Natural killer cell (primary cell): Measurements from ENCODE around the gene SMG1. TPM values are rescaled to one million over a fixed set of nuclear protein-coding genes. Genes with fewer than 3 reads are reported as not detected.
A peak's percentile ranks its signal among the peaks of the same experiment; 100 is the strongest.
"Not testable (repeated sequence)": the region's sequence is repeated elsewhere in the genome, so short reads cannot be mapped to it uniquely, and the experiment has no call there.

Experiments
- ATAC-seq, 3 donors: fragments of 150-1000 bp in 2 of 3; fragments of 200-7000 bp in 1 of 3; cut with Tn5 transposase; 1 replicate in 1 of 3; 2 replicates in 2 of 3; pipeline ENCODE4 v1.10.0; 2021; ENCODE audit warnings: mild to moderate bottlenecking in 2 of 3, moderate library complexity in 2 of 3
- DNase-seq, 2 donors: peaks; one replicate each; pipeline versions ENCODE4 v3.0.0 to v3.0.0-alpha.2; 2013 to 2021; ENCODE audit warnings: mixed read lengths in 1 of 2
- H3K27ac ChIP-seq: one replicate; pipeline ENCODE4 v1.5.1; 2013; ENCODE audit warnings: mild to moderate bottlenecking, low read length
- H3K27me3 ChIP-seq: one replicate; pipeline ENCODE4 v1.6.1; 2013; ENCODE audit warnings: low read length; ENCODE audit not compliant: control insufficient read depth, insufficient read depth
- H3K36me3 ChIP-seq: one replicate; pipeline ENCODE4 v1.6.1; 2013; ENCODE audit warnings: low read length; ENCODE audit not compliant: control insufficient read depth, insufficient read depth
- H3K4me1 ChIP-seq: one replicate; pipeline ENCODE4 v1.6.1; 2013; ENCODE audit warnings: low read length; ENCODE audit not compliant: control insufficient read depth, insufficient read depth
- H3K4me3 ChIP-seq: one replicate; pipeline ENCODE4 v1.5.1; 2013; ENCODE audit warnings: low read length
- H3K9me3 ChIP-seq: one replicate; pipeline ENCODE4 v1.6.1; 2013; ENCODE audit warnings: low read length; ENCODE audit not compliant: control insufficient read depth, insufficient read depth
- H3K27ac Mint-ChIP-seq, 2 donors: one replicate each; pipeline ENCODE4 v1.8.0; 2022; ENCODE audit warnings: mild to moderate bottlenecking in 2 of 2, mixed read lengths in 2 of 2, moderate library complexity in 1 of 2
- H3K27me3 Mint-ChIP-seq, 2 donors: one replicate each; pipeline ENCODE4 v1.8.0; 2022; ENCODE audit warnings: low read depth in 2 of 2, mixed read lengths in 2 of 2
- H3K36me3 Mint-ChIP-seq: one replicate; pipeline ENCODE4 v1.8.0; 2022; ENCODE audit warnings: mixed read lengths
- H3K4me1 Mint-ChIP-seq, 2 donors: one replicate each; pipeline ENCODE4 v1.8.0; 2022; ENCODE audit warnings: mixed read lengths in 2 of 2
- H3K4me3 Mint-ChIP-seq: one replicate; pipeline ENCODE4 v1.8.0; 2022; ENCODE audit warnings: mild to moderate bottlenecking, moderate library complexity, mixed read lengths
- H3K9me3 Mint-ChIP-seq, 2 donors: one replicate each; pipeline ENCODE4 v1.8.0; 2022; ENCODE audit warnings: mixed read lengths in 2 of 2
- WGBS: methylation state at CpG from one replicate; pipeline ENCODE4 v1.1.7; 2013; ENCODE audit warnings: missing lambda C conversion rate; ENCODE audit not compliant: insufficient coverage; 5-methylcytosine and 5-hydroxymethylcytosine counted together
- intact Hi-C: fragments of 100-400 bp; cut with micrococcal nuclease; formaldehyde crosslinking; loops from one replicate; pipeline ENCODE4 v1.14.2; 2022
- total RNA-seq, 4 donors: library from RNA; stranded (reverse); fragments of 120-200 nt in 1 of 4; gene quantifications; one replicate each; pipeline versions ENCODE4 v1.2.3 to v1.2.4, GENCODE V29; 2013 to 2022
- TF ChIP-seq, protein P1 (sequence below): fragments of 200-600 bp; IDR thresholded peaks from one replicate; pipeline ENCODE4 v1.8.0; 2022; ENCODE audit warnings: antibody characterized with exemption

Gene SMG1
- total RNA-seq, 3 donors from 2014 or later (not counting 1 experiment from before 2014, with no cell fraction given): 215 to 253 (median 246) TPM

DNA sequence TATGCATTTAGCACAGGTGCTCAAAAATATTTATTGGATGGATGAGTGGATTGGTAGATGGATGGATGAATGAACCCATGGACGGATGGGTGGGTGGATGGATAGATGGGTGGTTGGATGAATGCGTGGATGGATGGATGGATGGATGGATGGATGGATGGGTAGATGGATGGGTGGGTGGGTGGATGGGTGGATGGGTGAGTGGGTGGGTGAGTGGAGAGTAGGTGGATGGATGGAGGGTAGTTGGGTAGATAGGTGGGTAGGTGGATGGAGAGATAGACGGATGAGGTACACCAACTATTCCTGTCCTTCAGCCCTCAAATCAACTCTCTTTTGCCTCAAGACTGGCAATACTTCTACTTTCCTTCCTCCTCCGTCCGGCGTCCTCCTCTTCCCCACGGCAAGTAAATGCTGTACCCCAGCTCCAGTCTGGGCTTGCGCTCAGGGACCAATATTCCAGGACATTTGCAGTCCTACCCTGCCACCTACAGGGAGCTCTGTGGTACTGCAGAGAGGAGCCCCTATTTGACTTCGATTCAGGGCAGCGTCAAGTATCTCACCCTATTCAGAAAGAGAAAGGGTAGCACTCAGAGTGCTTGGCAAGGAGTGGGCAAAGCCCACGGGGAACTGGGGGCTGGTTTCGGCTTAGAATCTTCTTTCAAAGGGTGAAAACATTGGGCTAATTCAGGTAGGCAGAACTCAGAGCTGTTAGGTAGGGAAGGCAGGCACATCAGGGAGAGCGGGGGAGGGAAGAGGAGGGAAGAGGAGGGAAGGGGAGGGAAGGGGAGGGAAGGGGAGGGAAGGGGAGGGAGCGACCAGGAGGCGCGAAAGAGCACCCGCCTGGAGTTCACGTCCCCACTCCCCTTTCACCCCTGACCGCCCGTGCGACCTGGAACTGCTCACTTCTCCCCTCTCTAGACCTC, 166.3 kb downstream of the SMG1 start:
- H3K36me3 ChIP-seq, H3K36me3 Mint-ChIP-seq, H3K27ac ChIP-seq, intact Hi-C loops, H3K4me3 ChIP-seq, H3K27me3 Mint-ChIP-seq, H3K4me3 Mint-ChIP-seq, H3K9me3 Mint-ChIP-seq, H3K4me1 ChIP-seq, H3K27me3 ChIP-seq, H3K9me3 ChIP-seq: not testable (repeated sequence)
- ATAC-seq (peak; percentile 94 to 99 (median 98)), DNase-seq (peak; percentile 36 to 44)
- Mint-ChIP-seq H3K27ac (peak overlapping the region in 1 of 2 donors; percentile 41), H3K4me1 (peaks cover 15 to 23% of the 10 kb centered on the region in 2 donors)
- WGBS: 43% methylated on average over 9 of the region's 21 CpGs
- TF ChIP-seq, protein P1, sequence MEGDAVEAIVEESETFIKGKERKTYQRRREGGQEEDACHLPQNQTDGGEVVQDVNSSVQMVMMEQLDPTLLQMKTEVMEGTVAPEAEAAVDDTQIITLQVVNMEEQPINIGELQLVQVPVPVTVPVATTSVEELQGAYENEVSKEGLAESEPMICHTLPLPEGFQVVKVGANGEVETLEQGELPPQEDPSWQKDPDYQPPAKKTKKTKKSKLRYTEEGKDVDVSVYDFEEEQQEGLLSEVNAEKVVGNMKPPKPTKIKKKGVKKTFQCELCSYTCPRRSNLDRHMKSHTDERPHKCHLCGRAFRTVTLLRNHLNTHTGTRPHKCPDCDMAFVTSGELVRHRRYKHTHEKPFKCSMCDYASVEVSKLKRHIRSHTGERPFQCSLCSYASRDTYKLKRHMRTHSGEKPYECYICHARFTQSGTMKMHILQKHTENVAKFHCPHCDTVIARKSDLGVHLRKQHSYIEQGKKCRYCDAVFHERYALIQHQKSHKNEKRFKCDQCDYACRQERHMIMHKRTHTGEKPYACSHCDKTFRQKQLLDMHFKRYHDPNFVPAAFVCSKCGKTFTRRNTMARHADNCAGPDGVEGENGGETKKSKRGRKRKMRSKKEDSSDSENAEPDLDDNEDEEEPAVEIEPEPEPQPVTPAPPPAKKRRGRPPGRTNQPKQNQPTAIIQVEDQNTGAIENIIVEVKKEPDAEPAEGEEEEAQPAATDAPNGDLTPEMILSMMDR: peak; percentile 42

- WGBS: no CpG with 5 or more reads among the region's 10 CpGs
- DNase-seq, intact Hi-C loops, H3K9me3 Mint-ChIP-seq, H3K4me3 ChIP-seq, H3K36me3 Mint-ChIP-seq, H3K27me3 ChIP-seq, H3K4me1 ChIP-seq, H3K27ac ChIP-seq, H3K36me3 ChIP-seq, H3K4me3 Mint-ChIP-seq, H3K9me3 ChIP-seq, H3K27me3 Mint-ChIP-seq: not testable (repeated sequence)
- peak in 1 of 3 donors; percentile 25 for ATAC-seq
- Mint-ChIP-seq H3K27ac (peak overlapping the region in 1 of 2 donors; percentile 57), H3K4me1 (peaks cover 15 to 23% of the 10 kb centered on the region in 2 donors)
Measured at GRCh38 chr16:18757960-18758660, 168.1 kb downstream of the SMG1 start.

DNA sequence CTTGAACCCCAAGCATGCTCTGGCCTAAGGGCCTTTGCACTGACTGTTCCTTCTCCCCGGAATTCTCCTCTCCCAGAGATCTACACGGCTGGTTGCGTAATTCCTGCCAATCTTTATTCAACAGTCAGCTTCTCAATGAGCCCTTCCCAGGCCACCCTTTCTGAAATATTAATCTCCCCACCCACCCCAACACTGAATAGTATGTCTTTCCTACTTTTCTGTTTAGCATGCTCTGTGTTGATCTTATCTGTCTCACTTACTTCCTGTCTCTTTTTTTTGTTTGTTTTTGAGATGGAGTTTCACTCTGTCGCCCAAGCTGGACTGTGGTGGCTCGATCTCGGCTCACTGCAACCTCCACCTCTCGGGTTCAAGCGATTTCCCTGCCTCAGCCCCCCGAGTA, 169.6 kb downstream of the SMG1 start:
- intact Hi-C loops, H3K4me1 ChIP-seq, H3K4me3 ChIP-seq, ATAC-seq, H3K36me3 Mint-ChIP-seq, H3K36me3 ChIP-seq, H3K9me3 Mint-ChIP-seq, H3K27me3 Mint-ChIP-seq, DNase-seq, H3K27ac ChIP-seq, H3K27me3 ChIP-seq, H3K9me3 ChIP-seq: not testable (repeated sequence)
- Mint-ChIP-seq H3K4me1 (peaks cover 15 to 23% of the 10 kb centered on the region in 2 donors), H3K4me3 (peak overlapping the region; percentile 9), H3K27ac (peak overlapping the region in 1 of 2 donors; percentile 50)
- WGBS: 62% methylated on average over 9 of the region's 9 CpGs

Other genes starting within 250 kb of the SMG1 start
- 1,000 to 10,000 TPM; 1,225 to 1,687 (median 1,635) TPM for gene RPS15A, start 136.1 kb downstream of the SMG1 start, total RNA-seq
- gene ARL6IP1, start 124.9 kb downstream of the SMG1 start, total RNA-seq: 100 to 1,000 TPM; 138 to 143 (median 140) TPM
- gene TMC7, start 57.5 kb upstream of the SMG1 start, total RNA-seq: not detected
- 10 to 100 TPM; 16.3 to 17.9 (median 17.1) TPM for gene COQ7, start 141.2 kb upstream of the SMG1 start, total RNA-seq
- gene ITPRIPL2, start 187.6 kb upstream of the SMG1 start, total RNA-seq: 1 to 10 TPM in 2 of 3 donors, under 1 TPM in 1; 0.18 to 5.7 (median 2.5) TPM
- gene SYT17, start 241.8 kb upstream of the SMG1 start, total RNA-seq: 1 to 10 TPM in 1 of 3 donors, under 1 TPM in 1, not detected in 1; 0.65 to 1.6 TPM